IMR-90 (cell line): ENCODE results near the gene EXOC1L.

Experiments
- SMC3 ChIP-seq: fragments of 150-350 bp; IDR thresholded peaks from 2 replicates; pipeline ENCODE4 v1.6.1; 2016; ENCODE audit warnings: low read depth, mild to moderate bottlenecking, antibody characterized with exemption, low read length, moderate library complexity
- TF ChIP-seq, protein P1 (sequence below): conservative IDR thresholded peaks from 2 replicates; pipeline ENCODE4 v1.5.1; 2012; ENCODE audit warnings: mild to moderate bottlenecking, low read depth, low read length, improper control_type of control experiment

GRCh38 chr4:55801498-55801897, 18.1 kb upstream of the EXOC1L start:
- TF ChIP-seq, protein P1, sequence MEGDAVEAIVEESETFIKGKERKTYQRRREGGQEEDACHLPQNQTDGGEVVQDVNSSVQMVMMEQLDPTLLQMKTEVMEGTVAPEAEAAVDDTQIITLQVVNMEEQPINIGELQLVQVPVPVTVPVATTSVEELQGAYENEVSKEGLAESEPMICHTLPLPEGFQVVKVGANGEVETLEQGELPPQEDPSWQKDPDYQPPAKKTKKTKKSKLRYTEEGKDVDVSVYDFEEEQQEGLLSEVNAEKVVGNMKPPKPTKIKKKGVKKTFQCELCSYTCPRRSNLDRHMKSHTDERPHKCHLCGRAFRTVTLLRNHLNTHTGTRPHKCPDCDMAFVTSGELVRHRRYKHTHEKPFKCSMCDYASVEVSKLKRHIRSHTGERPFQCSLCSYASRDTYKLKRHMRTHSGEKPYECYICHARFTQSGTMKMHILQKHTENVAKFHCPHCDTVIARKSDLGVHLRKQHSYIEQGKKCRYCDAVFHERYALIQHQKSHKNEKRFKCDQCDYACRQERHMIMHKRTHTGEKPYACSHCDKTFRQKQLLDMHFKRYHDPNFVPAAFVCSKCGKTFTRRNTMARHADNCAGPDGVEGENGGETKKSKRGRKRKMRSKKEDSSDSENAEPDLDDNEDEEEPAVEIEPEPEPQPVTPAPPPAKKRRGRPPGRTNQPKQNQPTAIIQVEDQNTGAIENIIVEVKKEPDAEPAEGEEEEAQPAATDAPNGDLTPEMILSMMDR, result no peak
- no peak for TF ChIP-seq SMC3
